OCI-LY3 (cell line): ENCODE results near the gene SPEM2.

Source experiments
- CTCF ChIP-seq: fragments of 200-600, 300-600 bp; sonication (generic); IDR thresholded peaks from 2 replicates; pipeline ENCODE4 v1.5.1; 2014; ENCODE audit warnings: antibody characterized with exemption, low read length, low read depth
- EZH2phosphoT487 ChIP-seq: fragments of 200-600 bp; shearing (Covaris generic); IDR thresholded peaks from 2 replicates; pipeline ENCODE4 v1.6.1; 2018; ENCODE audit warnings: antibody characterized with exemption, mixed run types, low read depth

- TF ChIP-seq EZH2phosphoT487 (no peak), CTCF (no peak)
Observed at GRCh38 chr17:7418472-7419152, 6.8 kb upstream of the SPEM2 start.
